ENCODE data around the gene AKT3. TPM values are rescaled to one million over a fixed set of nuclear protein-coding genes. Genes with fewer than 3 reads are reported as not detected.

Gene AKT3
- total RNA-seq, 2 experiments from 2014 or later: 80.4 to 88.5 TPM

- TF ChIP-seq CTCF (IDR thresholded peaks at IDR 0.05): no peak
- intact Hi-C loops (cut with DNase I, micrococcal nuclease): loop anchor here in 1 of 2 experiments (5.0 kb wide), 1 partner anchor 35 kb away; no protein-coding TSS in a partner anchor
- Histone ChIP-seq H3K36me3 (ENCODE audit: insufficient read depth, low read length) (no peaks in the 10 kb centered on the region), H3K27me3 (ENCODE audit: control insufficient read depth in 1 of 2, insufficient read depth in 2 of 2, low read length in 2 of 2) (no peaks in the 10 kb centered on the region), H3K4me3 (ENCODE audit: low read length) (no peak overlapping the region), H3K9me3 (ENCODE audit: control insufficient read depth in 1 of 2, insufficient read depth in 1 of 2, low read length in 2 of 2) (peaks cover 0 to 7% of the 10 kb centered on the region in 2 experiments), H3K4me1 (ENCODE audit: insufficient read depth, low read length) (peaks cover 23% of the 10 kb centered on the region), H3K27ac (ENCODE audit: low read depth in 1 of 2, low read length in 2 of 2) (no peak overlapping the region)
- H3K4me3 Mint-ChIP-seq: no peak overlapping the region
- H3K27ac Mint-ChIP-seq: no peak overlapping the region
- no peaks in the 10 kb centered on the region for H3K27me3 Mint-ChIP-seq
- CTCF ChIA-PET: interaction anchor here (0.9 to 1.2 kb wide), 2 partner anchors 11 to 20 kb away, joined by 3 to 4 read pairs; no protein-coding TSS in a partner anchor
- peaks cover 34% of the 10 kb centered on the region for H3K36me3 Mint-ChIP-seq (ENCODE audit: low read depth)
- POLR2A ChIA-PET: interaction anchor here (1.1 kb wide), 1 partner anchor 57 kb away, joined by 3 read pairs; no protein-coding TSS in a partner anchor
- ATAC-seq (ENCODE audit: poor library complexity) (no peak), DNase-seq (no peak)
- H3K9me3 Mint-ChIP-seq: no peaks in the 10 kb centered on the region
- H3K4me1 Mint-ChIP-seq (ENCODE audit: low read depth): peaks cover 64% of the 10 kb centered on the region
These were observed 47.3 kb downstream of the AKT3 start for GRCh38 chr1:243802736-243803135.

GRCh38 chr1:243801378-243801777 is 48.7 kb downstream of the AKT3 start:
- Histone ChIP-seq H3K36me3 (ENCODE audit: insufficient read depth, low read length) (peaks cover 3% of the 10 kb centered on the region), H3K27ac (ENCODE audit: low read depth in 1 of 2, low read length in 2 of 2) (no peak overlapping the region), H3K9me3 (ENCODE audit: control insufficient read depth in 1 of 2, insufficient read depth in 1 of 2, low read length in 2 of 2) (no peaks in the 10 kb centered on the region), H3K4me3 (ENCODE audit: low read length) (no peak overlapping the region), H3K4me1 (ENCODE audit: insufficient read depth, low read length) (peaks cover 15% of the 10 kb centered on the region), H3K27me3 (ENCODE audit: control insufficient read depth in 1 of 2, insufficient read depth in 2 of 2, low read length in 2 of 2) (no peaks in the 10 kb centered on the region)
- H3K36me3 Mint-ChIP-seq (ENCODE audit: low read depth): peaks cover 30% of the 10 kb centered on the region
- no peak for TF ChIP-seq CTCF (IDR thresholded peaks at IDR 0.05)
- ATAC-seq (ENCODE audit: poor library complexity): no peak
- H3K27ac Mint-ChIP-seq: no peak overlapping the region
- CTCF ChIA-PET: interaction anchor here (1.2 kb wide), 1 partner anchor 18 kb away, joined by 3 read pairs; no protein-coding TSS in a partner anchor
- peaks cover 55% of the 10 kb centered on the region for H3K4me1 Mint-ChIP-seq (ENCODE audit: low read depth)
- no peaks in the 10 kb centered on the region for H3K9me3 Mint-ChIP-seq
- H3K27me3 Mint-ChIP-seq: no peaks in the 10 kb centered on the region
- DNase-seq: no peak
- intact Hi-C loops (cut with DNase I, micrococcal nuclease): loop anchor here in 1 of 2 experiments (5.0 kb wide), 1 partner anchor 36 kb away; no protein-coding TSS in a partner anchor
- POLR2A ChIA-PET: interaction anchor here (1.0 to 1.4 kb wide), 2 partner anchors 9 to 10 kb away, joined by 3 read pairs; no protein-coding TSS in a partner anchor
- H3K4me3 Mint-ChIP-seq: no peak overlapping the region

GRCh38 chr1:243799908-243800307 is 50.1 kb downstream of the AKT3 start:
- POLR2A ChIA-PET: no interaction called here
- intact Hi-C loops (cut with DNase I, micrococcal nuclease): loop anchor here in 1 of 2 experiments (5.0 kb wide), 1 partner anchor 37 kb away; no protein-coding TSS in a partner anchor
- Histone ChIP-seq H3K27me3 (ENCODE audit: control insufficient read depth in 1 of 2, insufficient read depth in 2 of 2, low read length in 2 of 2) (no peaks in the 10 kb centered on the region), H3K4me3 (ENCODE audit: low read length) (no peak overlapping the region), H3K36me3 (ENCODE audit: insufficient read depth, low read length) (peaks cover 3% of the 10 kb centered on the region), H3K27ac (ENCODE audit: low read depth in 1 of 2, low read length in 2 of 2) (no peak overlapping the region), H3K9me3 (ENCODE audit: control insufficient read depth in 1 of 2, insufficient read depth in 1 of 2, low read length in 2 of 2) (no peaks in the 10 kb centered on the region), H3K4me1 (ENCODE audit: insufficient read depth, low read length) (peaks cover 12% of the 10 kb centered on the region)
- Mint-ChIP-seq H3K36me3 (ENCODE audit: low read depth) (peaks cover 29% of the 10 kb centered on the region), H3K9me3 (no peaks in the 10 kb centered on the region), H3K4me3 (no peak overlapping the region), H3K27ac (no peak overlapping the region), H3K27me3 (no peaks in the 10 kb centered on the region), H3K4me1 (ENCODE audit: low read depth) (peaks cover 49% of the 10 kb centered on the region)
- CTCF ChIA-PET: no interaction called here
- TF ChIP-seq CTCF (IDR thresholded peaks at IDR 0.05): no peak
- ATAC-seq (ENCODE audit: poor library complexity) (no peak), DNase-seq (no peak)
